Lower leg skin (tissue), 4 donors: ENCODE data around the gene CCDC57. TPM values are rescaled to one million over a fixed set of nuclear protein-coding genes. Genes with fewer than 3 reads are reported as not detected.

ENCODE experiments used
- DNase-seq, 2 donors: peaks; one replicate each; pipeline ENCODE4 v3.0.0-alpha.2; 2019; ENCODE audit warnings: low spot score in 2 of 2
- H3K4me3 ChIP-seq: fragments of 200-600 bp; sonication (generic); 2 replicates; pipeline ENCODE4 v1.5.1; 2017; ENCODE audit warnings: mild to moderate bottlenecking, low read depth; ENCODE audit not compliant: poor library complexity, severe bottlenecking
- CTCF ChIP-seq, 3 donors: fragments of 450-650 bp; IDR thresholded peaks; one replicate each; pipeline ENCODE4 v1.5.1; 2016; ENCODE audit warnings: antibody characterized with exemption in 3 of 3, mild to moderate bottlenecking in 3 of 3, moderate library complexity in 2 of 3
- POLR2A ChIP-seq, 2 donors: fragments of 450-650 bp; IDR thresholded peaks; one replicate each; pipeline ENCODE4 v1.6.1; 2016 to 2017; ENCODE audit warnings: antibody characterized with exemption in 2 of 2, mild to moderate bottlenecking in 1 of 2, moderate library complexity in 1 of 2
- WGBS, 2 donors: methylation state at CpG; one replicate each; pipeline ENCODE4 v1.1.5; 2018; 5-methylcytosine and 5-hydroxymethylcytosine counted together
- intact Hi-C: fragments of 100-400 bp; cut with DNase I; formaldehyde crosslinking; loops from one replicate; pipeline ENCODE4 v1.15.0; 2023; ENCODE audit warnings: low total_unique reads
- total RNA-seq, 4 donors: library from RNA; depleted of rRNA; stranded (reverse); fragments of >200 nt; gene quantifications; one replicate each; pipeline ENCODE4 v1.1.0, GENCODE V29; 2016

Gene CCDC57
- total RNA-seq, 4 donors from 2014 or later = 16.0 to 33.5 (median 31.5) TPM

DNA sequence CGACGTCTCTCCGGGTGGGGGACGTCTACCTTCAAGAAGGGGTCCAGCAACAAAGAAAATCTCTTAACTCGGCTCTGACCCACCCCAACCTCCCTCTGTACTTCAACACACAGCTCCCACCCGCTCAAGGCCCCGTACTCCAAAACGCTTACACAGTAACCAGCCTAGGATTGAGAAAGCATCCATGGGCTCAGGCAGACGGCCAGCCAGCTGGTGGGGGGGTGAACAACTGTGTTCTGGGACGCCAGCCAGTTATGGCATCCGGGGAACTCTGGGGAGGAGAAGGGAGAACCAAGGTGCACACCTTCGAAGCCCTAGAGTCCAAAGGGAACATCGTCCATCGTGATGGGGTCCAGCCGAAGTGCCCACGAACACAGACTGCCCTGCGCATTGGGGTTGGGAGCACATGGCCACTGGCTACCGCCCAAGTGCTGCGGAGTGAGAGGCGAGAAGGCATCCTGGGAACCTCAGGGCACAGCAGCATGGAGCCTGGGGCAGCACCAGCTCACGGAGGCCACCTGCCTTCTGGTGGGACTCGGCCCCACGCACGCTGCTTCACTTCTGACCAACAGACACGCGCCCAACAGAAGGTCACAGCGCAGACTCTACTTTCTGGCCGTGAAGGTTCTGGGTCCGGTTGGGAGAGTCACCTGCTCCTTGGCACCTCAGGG is 30.5 kb upstream of the CCDC57 start:
- TF ChIP-seq CTCF (IDR thresholded peaks at IDR 0.05) = no peak
- TF ChIP-seq POLR2A (IDR thresholded peaks at IDR 0.05) = no peak

DNA sequence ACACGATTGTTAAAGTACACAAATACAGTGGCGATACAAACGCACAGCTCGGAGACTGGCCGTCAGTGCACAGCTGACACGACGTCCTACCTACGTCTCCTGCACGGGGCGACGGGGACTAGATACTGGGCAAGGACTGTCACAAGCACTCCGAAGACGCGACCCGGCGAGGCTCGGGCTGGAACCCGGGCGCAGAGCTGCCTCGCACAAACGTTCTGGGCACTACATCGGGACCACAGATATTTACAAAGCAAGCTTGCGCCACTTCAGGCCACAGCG is 30.0 kb upstream of the CCDC57 start:
- TF ChIP-seq CTCF (IDR thresholded peaks at IDR 0.05) (no peak), POLR2A (IDR thresholded peaks at IDR 0.05) (no peak)
- WGBS, 2 donors = 74 to 84% methylated on average over 24 of the region's 24 CpGs
- no peak for DNase-seq
- no peak overlapping the region for H3K4me3 ChIP-seq
- intact Hi-C loops = no loop called here

More for the DNA sequence above, 30.5 kb upstream of the CCDC57 start:
- intact Hi-C loops = no loop called here
- no peak for DNase-seq
- 59 to 70% methylated on average over 29 of the region's 29 CpGs for WGBS, 2 donors
- H3K4me3 ChIP-seq = no peak overlapping the region

- H3K4me3 ChIP-seq = no peak overlapping the region
- intact Hi-C loops = no loop called here
- WGBS, 2 donors = 11 to 29% methylated on average over 14 to 20 of the region's 20 CpGs
- TF ChIP-seq CTCF (IDR thresholded peaks at IDR 0.05) (no peak), POLR2A (IDR thresholded peaks at IDR 0.05) (no peak)
- DNase-seq = no peak
Observed at GRCh38 chr17:82241926-82242697, 29.5 kb upstream of the CCDC57 start.

GRCh38 chr17:82241183-82241925 is 28.7 kb upstream of the CCDC57 start:
- H3K4me3 ChIP-seq = no peak overlapping the region
- DNase-seq = peak; percentile 75 to 95
- intact Hi-C loops = no loop called here
- TF ChIP-seq CTCF (IDR thresholded peaks at IDR 0.05) = no peak
- no peak for TF ChIP-seq POLR2A (IDR thresholded peaks at IDR 0.05)
- WGBS, 2 donors = 23 to 30% methylated on average over 19 to 24 of the region's 27 CpGs

DNA sequence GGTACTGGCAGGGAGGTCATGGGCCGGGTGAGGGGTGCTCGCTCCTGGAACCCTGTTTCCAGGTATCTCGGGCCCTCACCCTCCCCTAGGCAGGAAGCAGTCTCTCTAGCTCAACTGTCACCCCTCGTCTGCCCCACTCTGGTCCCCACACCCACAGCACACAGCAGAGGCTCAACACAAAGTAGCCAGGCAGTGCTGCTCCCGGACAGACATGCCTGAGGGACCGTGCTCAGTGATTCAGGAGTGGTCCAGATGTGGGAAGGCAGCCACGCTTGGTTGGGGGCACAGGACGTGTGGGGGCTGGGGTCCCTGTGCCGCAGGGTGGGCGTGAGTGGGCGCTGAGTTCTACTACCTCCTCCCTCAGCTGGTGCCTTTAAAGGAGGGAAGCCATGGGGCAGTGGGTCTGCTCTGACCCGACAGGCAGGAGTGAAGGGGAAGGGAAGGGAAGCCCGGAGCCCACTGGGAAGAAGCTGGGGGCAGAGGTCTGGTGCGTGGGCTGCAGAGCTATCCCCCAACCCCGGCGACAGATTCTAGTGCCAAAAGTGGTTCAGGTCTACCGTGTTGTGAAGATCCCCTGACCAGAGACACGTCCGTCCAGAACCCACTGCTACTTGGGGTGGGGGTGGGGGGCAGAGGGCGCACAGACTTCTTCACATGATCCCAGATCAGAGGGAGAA is 28.0 kb upstream of the CCDC57 start:
- intact Hi-C loops = no loop called here
- TF ChIP-seq CTCF (IDR thresholded peaks at IDR 0.05) = no peak
- TF ChIP-seq POLR2A (IDR thresholded peaks at IDR 0.05) = no peak
- DNase-seq = no peak
- no peak overlapping the region for H3K4me3 ChIP-seq
- 70 to 75% methylated on average over 17 to 18 of the region's 20 CpGs for WGBS, 2 donors
